ENCODE measurements around the gene RRP7A. TPM values are rescaled to one million over a fixed set of nuclear protein-coding genes. Genes with fewer than 3 reads are reported as not detected.

Gene RRP7A
- total RNA-seq, 1 experiment from 2014 or later = 72.2 TPM

GRCh38 chr22:42561856-42562255 lies 42.3 kb upstream of the RRP7A start:
- H3K27me3 ChIP-seq (replicated peaks; ENCODE audit: control insufficient read depth, insufficient read depth, low read length) = no peaks in the 10 kb centered on the region
- peaks cover 15% of the 10 kb centered on the region for H3K36me3 Mint-ChIP-seq (ENCODE audit: insufficient read depth, unreplicated experiment)
- intact Hi-C loops (cut with micrococcal nuclease; ENCODE audit: unreplicated experiment) = no loop called here
- ChIA-PET CTCF (interaction anchor here (0.7 to 1.3 kb wide), 2 partner anchors 39 to 127 kb away, joined by 4 to 5 read pairs; no protein-coding TSS in a partner anchor), POLR2A (no interaction called here)
- H3K36me3 ChIP-seq (ENCODE audit: control insufficient read depth, insufficient read depth, low read length) = no peaks in the 10 kb centered on the region
- no peaks in the 10 kb centered on the region for H3K27me3 Mint-ChIP-seq (ENCODE audit: insufficient read depth, unreplicated experiment)
- H3K4me1 ChIP-seq = peaks cover 14% of the 10 kb centered on the region; the same call in 1 of the 2 replicates
- TF ChIP-seq CTCF (IDR thresholded peaks at IDR 0.05; ENCODE audit: insufficient read depth in 1 of 2, low read depth in 1 of 2, low read length in 1 of 2, severe bottlenecking in 1 of 2, unreplicated experiment in 1 of 2) = no peak
- no peak for DNase-seq
- no peak overlapping the region for H3K27ac Mint-ChIP-seq (ENCODE audit: unreplicated experiment)
- H3K4me3 Mint-ChIP-seq (ENCODE audit: unreplicated experiment) = no peak overlapping the region
- H3K9me3 Mint-ChIP-seq (ENCODE audit: unreplicated experiment) = no peaks in the 10 kb centered on the region
- peaks cover 16% of the 10 kb centered on the region for H3K4me1 Mint-ChIP-seq (ENCODE audit: low read depth, unreplicated experiment)
- BruUV-seq (replicated peaks) = no TSS peak
- no peak overlapping the region for H3K4me3 ChIP-seq (ENCODE audit: low read depth, low read length)
- H3K9me3 ChIP-seq = no peaks in the 10 kb centered on the region

- no peaks in the 10 kb centered on the region for H3K27me3 Mint-ChIP-seq (ENCODE audit: insufficient read depth, unreplicated experiment)
- H3K27me3 ChIP-seq (replicated peaks; ENCODE audit: control insufficient read depth, insufficient read depth, low read length) = no peaks in the 10 kb centered on the region
- H3K4me1 ChIP-seq = peaks cover 14% of the 10 kb centered on the region; the same call in 1 of the 2 replicates
- intact Hi-C loops (cut with micrococcal nuclease; ENCODE audit: unreplicated experiment) = no loop called here
- no peak overlapping the region for H3K4me3 ChIP-seq (ENCODE audit: low read depth, low read length)
- no peak for DNase-seq
- no peaks in the 10 kb centered on the region for H3K9me3 ChIP-seq
- BruUV-seq (replicated peaks) = no TSS peak
- no peaks in the 10 kb centered on the region for H3K36me3 ChIP-seq (ENCODE audit: control insufficient read depth, insufficient read depth, low read length)
- H3K36me3 Mint-ChIP-seq (ENCODE audit: insufficient read depth, unreplicated experiment) = peaks cover 12% of the 10 kb centered on the region
- POLR2A ChIA-PET = no interaction called here
- peak; percentile 39 to 44 for TF ChIP-seq CTCF (IDR thresholded peaks at IDR 0.05; ENCODE audit: insufficient read depth in 1 of 2, low read depth in 1 of 2, low read length in 1 of 2, severe bottlenecking in 1 of 2, unreplicated experiment in 1 of 2)
- H3K27ac Mint-ChIP-seq (ENCODE audit: unreplicated experiment) = no peak overlapping the region
- peaks cover 16% of the 10 kb centered on the region for H3K4me1 Mint-ChIP-seq (ENCODE audit: low read depth, unreplicated experiment)
- no peak overlapping the region for H3K4me3 Mint-ChIP-seq (ENCODE audit: unreplicated experiment)
- CTCF ChIA-PET = interaction anchor here (0.5 to 1.3 kb wide), 3 partner anchors 11 to 128 kb away, joined by 3 to 5 read pairs (median 5); no protein-coding TSS in a partner anchor
- H3K9me3 Mint-ChIP-seq (ENCODE audit: unreplicated experiment) = no peaks in the 10 kb centered on the region
Observed at GRCh38 chr22:42560781-42561180, 41.2 kb upstream of the RRP7A start.

DNA sequence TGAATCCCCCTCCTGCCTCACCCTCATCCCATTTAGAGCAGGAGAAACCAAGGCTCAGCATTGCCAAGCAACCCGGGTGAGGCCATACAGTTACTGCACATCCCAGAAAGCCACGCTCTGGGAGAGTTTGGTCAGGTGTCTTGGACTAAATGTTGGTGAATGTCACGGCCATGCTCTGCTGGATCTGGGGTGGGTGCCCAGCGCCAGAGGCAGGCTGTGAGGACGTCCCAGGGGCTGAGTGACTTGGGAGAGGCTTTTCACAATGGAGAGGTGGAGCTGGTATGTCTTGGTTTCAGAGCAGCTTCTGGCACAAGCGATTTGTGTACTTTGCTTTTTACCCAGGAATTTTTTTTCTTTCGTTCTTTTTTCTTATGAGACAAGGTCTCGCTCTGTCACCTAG lies 40.8 kb upstream of the RRP7A start:
- H3K27me3 Mint-ChIP-seq (ENCODE audit: insufficient read depth, unreplicated experiment) = no peaks in the 10 kb centered on the region
- POLR2A ChIA-PET = no interaction called here
- no peak overlapping the region for H3K4me3 Mint-ChIP-seq (ENCODE audit: unreplicated experiment)
- Histone ChIP-seq H3K27me3 (replicated peaks; ENCODE audit: control insufficient read depth, insufficient read depth, low read length) (no peaks in the 10 kb centered on the region), H3K36me3 (ENCODE audit: control insufficient read depth, insufficient read depth, low read length) (no peaks in the 10 kb centered on the region), H3K4me1 (peaks cover 14% of the 10 kb centered on the region; the same call in 1 of the 2 replicates), H3K4me3 (ENCODE audit: low read depth, low read length) (no peak overlapping the region), H3K9me3 (no peaks in the 10 kb centered on the region)
- no peaks in the 10 kb centered on the region for H3K9me3 Mint-ChIP-seq (ENCODE audit: unreplicated experiment)
- H3K4me1 Mint-ChIP-seq (ENCODE audit: low read depth, unreplicated experiment) = peaks cover 16% of the 10 kb centered on the region
- peaks cover 8% of the 10 kb centered on the region for H3K36me3 Mint-ChIP-seq (ENCODE audit: insufficient read depth, unreplicated experiment)
- CTCF ChIA-PET = interaction anchor here (0.8 kb wide), 1 partner anchor 66 kb away, joined by 5 read pairs; no protein-coding TSS in a partner anchor
- TF ChIP-seq CTCF (IDR thresholded peaks at IDR 0.05; ENCODE audit: insufficient read depth in 1 of 2, low read depth in 1 of 2, low read length in 1 of 2, severe bottlenecking in 1 of 2, unreplicated experiment in 1 of 2) = no peak
- BruUV-seq (replicated peaks) = no TSS peak
- DNase-seq = no peak
- intact Hi-C loops (cut with micrococcal nuclease; ENCODE audit: unreplicated experiment) = no loop called here
- H3K27ac Mint-ChIP-seq (ENCODE audit: unreplicated experiment) = no peak overlapping the region

All from Caco-2 (cell line).